Brain pericyte (primary cell): ENCODE results near the gene CACNA1D.
"Not testable (repeated sequence)": the region's sequence is repeated elsewhere in the genome, so short reads cannot be mapped to it uniquely, and the experiment has no call there.

ENCODE experiments used
- DNase-seq: peaks from one replicate; pipeline ENCODE4 v3.0.0-alpha.2; 2012; ENCODE audit warnings: low read depth, low spot score

Gene CACNA1D

GRCh38 chr3:53493963-53494791, at the start of gene CACNA1D:
Gene CACNA1D, plus strand, starts transcription at chr3:53494611. Its CDS starts 556 bp downstream, at chr3:53495167.
- DNase-seq = no peak

- no peak for DNase-seq
Measured at GRCh38 chr3:53457068-53457467, 37.3 kb upstream of the CACNA1D start.

DNA sequence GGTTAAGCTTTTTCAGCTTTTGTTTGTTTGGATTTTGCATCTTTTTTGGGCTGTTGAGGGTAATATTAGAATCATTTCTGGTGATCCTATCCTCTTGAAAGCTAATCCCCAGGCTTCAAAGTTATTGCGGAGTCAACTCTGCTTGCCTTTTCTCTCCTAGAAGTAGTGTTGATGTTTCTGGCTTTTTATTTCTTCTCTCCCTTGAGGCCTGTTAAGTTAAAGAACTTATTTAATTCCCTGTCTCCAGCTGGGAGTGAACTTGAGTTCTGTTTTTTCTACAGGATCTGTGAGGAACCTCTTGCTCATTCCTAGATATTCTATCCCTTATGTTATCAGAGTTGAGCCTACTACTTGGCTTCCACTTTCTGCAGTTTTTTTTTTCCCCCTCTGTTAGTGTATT, 34.1 kb upstream of the CACNA1D start:
- no peak for DNase-seq

DNA sequence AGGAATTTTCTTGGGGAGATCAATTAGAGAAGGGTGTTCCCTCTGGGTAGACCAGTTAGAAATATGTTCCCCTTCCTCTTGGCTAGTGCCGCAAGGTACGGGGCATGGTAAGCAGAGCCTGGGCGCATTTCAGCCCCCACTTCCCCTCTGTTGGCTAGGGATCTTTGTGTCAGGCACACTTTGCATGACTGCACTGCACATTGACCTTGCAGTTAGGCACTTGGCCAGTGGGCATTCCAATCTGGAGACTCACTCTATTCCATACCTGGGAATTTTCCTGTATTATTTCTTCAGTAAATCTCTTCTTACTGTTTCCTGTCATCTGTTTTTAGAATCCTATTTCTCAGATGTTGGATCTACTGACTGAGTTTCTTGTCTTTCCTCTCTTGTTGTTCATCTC, 30.0 kb upstream of the CACNA1D start:
- no peak for DNase-seq

- DNase-seq = not testable (repeated sequence)
Measured at GRCh38 chr3:53469758-53470157, 24.7 kb upstream of the CACNA1D start.

DNA sequence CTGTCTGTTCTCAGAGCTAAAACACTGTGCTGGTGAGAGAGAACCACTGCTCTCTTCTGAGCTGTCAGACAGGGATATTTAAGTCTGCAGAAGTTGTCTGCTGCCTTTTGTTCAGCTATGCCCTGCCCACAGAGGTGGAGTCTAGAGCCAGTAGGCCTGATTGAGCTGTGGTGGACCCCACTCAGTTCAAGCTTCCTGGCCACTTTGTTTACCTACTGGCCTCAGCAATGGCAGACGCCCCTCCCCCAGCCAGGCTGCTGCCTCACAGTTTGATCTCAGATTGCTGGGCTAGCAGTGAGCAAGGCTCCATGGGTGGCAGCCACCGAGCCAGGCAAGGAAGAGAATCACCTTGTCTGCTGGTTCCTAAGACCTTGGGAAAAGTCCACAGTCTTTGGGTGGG, 21.0 kb upstream of the CACNA1D start:
- DNase-seq = no peak

DNA sequence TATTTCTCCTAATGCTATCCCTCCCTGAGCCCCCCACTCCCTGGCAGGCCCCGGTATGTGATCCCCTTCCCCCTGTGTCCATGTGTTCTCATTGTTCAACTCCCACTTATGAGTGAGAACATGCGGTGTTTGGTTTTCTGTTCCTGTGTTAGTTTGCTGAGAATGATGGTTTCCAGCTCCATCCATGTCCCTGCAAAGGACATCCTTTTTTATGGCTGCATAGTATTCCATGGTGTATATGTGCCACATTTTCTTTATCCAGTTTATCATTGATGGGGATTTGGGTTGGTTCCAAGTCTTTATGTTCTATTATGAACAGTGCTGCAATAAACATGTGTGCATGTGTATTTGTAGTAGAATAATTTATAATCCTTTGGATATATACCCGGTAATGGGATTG, 18.0 kb upstream of the CACNA1D start:
- not testable (repeated sequence) for DNase-seq

DNA sequence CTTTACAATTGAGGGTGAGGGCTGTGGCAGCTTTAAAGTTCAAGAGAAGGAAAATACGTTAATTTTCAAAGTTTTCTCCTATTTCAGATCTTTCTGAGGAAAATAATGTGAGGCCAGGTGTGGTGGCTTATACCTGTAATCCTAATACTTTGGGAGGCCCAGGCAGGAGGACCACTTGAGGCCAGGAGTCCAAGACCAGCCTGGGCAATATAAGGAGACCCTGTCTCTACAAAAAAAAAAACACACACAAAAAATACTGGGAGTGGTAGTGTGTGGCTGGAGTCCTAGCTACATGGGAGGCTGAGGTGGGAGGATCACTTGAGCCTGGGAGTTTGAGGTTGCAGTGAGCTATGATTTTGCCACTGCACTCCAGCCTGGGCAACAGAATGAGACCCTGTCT, 16.7 kb upstream of the CACNA1D start:
- DNase-seq = not testable (repeated sequence)

GRCh38 chr3:53478166-53478830, 16.1 kb upstream of the CACNA1D start:
- DNase-seq = no peak

DNA sequence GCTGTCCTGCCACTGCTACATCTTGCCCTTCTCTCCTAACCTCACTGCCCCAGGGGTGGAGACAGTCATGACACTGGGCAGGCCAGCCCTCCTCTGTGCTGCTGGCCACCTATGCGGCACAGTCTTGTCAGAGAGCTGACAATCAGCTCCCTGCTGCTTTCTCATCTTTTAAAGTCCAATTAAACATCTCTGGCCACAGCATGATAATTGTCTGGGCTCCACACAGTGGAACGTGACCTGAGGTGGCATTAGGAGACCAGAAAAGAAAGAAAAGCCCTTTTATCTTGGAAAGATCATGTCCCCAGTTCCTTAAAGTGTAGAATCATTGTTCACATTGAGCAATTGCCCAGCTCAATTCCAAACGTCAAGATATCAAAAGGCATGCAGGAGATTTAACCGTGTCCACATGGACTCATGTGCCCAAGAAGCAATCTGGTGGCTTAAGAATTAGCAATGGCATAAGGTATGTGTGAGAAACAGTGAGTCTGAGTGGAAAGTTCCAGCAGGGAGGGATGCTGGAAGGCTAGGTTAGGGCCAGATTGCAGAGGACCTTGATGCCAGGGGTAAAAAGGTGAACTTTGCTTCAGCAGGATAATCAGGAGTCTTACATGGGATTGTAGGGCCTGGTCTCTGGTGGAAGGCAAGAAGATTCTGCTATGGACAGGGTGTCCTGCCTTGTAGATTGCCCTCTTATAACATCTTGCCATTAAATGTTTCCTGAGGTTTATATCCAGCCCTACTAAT, 15.3 kb upstream of the CACNA1D start:
- no peak for DNase-seq

- DNase-seq = no peak
Measured at GRCh38 chr3:53482227-53482626, 12.2 kb upstream of the CACNA1D start.

- DNase-seq = no peak
Measured at GRCh38 chr3:53483821-53484220, 10.6 kb upstream of the CACNA1D start.

DNA sequence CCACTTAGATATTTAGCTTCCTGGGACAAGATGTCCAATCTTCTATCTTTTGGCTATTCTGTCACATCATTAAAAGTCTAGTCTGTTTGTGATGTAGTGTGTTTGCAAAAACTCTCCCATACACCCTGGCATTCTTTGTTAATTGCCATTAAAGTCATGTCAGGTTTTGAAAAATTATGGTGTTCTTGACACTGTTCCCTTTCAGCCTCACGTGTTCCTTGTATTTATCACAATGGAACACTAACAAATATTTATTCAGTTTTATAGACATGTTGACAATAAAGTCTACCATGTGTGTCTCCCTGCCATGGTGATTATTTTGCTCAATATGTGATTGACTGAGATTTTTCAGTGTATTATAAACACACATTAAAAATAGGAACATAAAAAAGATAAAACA, 9.4 kb upstream of the CACNA1D start:
- no peak for DNase-seq

DNA sequence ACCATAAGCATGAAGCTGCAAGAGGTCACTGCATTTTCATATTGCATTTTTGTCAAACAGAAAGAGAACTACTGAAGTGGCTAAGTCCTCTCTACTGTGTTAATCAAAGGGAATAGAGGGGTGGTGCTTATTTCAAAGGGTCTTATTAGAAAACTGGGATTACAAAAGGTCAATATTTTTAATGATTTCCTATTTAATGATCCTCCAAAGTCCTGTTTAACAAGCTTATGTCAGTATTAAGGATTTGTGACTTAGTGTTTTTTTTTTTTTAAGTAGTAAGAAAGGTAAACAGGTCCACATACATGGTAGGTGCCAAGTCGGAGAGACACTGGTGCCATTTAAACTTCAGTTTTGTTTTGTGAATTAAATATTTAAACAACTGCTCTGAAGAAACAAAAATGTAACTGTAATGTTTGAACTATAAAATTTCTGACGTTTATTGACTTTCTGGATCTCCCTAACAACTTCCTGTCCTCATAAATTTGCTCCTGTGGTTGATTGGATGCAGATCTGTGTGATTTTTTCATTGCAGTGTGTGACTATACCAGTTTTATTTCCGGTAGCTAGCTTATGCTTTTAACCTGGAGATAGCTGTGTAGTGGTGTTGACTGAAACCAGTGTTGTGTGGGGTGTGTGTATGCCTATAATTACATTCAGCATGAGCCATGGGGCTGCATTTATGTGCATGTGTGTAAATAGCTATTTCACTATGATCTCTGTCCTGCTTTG, 8.6 kb upstream of the CACNA1D start:
- DNase-seq = no peak

GRCh38 chr3:53486961-53487654, 7.3 kb upstream of the CACNA1D start:
- DNase-seq = no peak

- DNase-seq = no peak
Measured at GRCh38 chr3:53489386-53489785, 5.0 kb upstream of the CACNA1D start.

GRCh38 chr3:53489787-53490458, 4.5 kb upstream of the CACNA1D start:
- DNase-seq = no peak

DNA sequence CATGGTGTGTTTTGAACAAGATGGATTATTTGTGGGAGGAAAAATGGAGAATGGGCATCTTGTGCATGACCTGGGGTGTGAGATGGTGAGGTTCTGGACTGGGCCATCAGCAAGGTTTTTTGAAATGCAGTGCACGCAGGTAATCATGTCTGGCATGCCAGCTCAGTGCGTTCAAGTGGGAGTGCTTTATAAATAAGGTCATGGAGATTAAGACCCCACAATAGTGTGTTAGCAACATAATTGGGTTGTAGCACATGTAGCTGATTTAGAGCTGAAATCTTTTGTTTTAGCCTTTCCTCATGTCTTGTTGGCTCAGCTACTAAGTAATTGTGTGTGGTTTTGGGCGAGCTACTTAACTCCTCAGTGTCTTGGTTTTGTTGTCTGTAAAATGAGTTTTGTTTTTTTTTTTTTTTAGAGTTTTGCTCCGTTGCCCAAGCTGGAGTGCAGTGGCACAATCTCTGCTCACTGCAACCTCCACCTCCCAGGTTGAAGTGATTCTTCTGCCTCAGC, 3.9 kb upstream of the CACNA1D start:
- DNase-seq = no peak

DNA sequence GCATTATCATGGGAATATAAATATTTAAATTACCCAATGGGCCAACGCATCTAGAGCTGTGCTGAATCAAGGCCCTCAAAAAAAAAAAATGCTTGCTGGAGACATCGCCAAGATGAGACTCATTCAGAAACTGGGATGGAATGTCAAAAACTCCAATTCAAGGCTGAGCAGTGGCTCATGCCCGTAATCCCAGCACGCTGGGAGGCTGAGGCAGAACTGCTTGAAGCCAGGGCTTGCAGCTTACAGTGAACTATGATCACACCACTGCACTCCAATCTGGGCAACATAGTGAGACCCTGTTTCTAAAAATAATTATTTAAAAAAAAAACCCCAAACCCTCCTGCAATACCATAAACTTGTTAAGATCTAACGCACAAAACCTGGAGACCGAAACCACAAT, 3.1 kb upstream of the CACNA1D start:
- no peak for DNase-seq

- DNase-seq = no peak
Measured at GRCh38 chr3:53493595-53493962, 832 bp upstream of the CACNA1D start.

GRCh38 chr3:53495146-53495519, 722 bp downstream of the CACNA1D start:
- DNase-seq = no peak
